DLD1 (cell line): ENCODE results near the gene NOS1AP.

ENCODE experiments used
- in situ Hi-C: cut with HindIII; loops from 2 replicates; pipeline ENCODE4 v1.10.0; 2017; ENCODE audit warnings: low sequenced_read_pairs

NOS1AP gene

DNA sequence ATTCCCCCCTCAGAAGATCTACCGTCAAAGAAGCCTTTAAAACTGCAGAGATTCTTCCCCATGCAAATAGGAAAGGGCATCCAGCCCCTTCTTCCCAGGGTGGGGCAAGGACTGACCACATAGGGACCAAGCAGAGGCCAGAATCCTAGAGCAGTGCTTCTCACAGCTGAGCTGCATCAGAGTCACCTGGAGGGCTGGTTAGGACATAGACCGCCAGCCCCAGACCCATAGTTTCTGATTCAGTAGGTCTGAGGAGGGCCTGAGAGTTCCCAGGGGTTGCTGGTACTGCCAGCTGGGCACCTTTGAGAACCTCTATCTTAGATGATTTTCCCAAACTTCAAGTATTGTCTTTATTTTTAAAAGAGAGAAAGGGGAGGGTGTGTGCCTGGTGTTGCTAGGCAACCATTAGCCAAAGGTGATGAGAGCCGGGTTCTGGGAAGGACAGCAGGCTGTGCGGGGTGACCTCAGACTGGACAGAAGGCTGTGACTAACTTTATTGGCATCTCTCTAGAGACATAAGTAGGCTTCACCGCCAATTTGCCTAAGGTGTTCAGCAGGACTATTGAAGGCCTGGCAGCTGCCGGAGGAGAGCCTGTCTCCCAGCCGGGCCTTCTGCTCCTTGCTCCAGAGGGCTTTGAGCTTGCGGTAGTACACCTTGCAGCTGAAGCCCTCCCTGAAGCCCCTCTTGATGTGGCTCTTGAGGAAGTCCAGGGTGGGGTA, 304.2 kb downstream of the NOS1AP start:
- in situ Hi-C loops: no loop called here

DNA sequence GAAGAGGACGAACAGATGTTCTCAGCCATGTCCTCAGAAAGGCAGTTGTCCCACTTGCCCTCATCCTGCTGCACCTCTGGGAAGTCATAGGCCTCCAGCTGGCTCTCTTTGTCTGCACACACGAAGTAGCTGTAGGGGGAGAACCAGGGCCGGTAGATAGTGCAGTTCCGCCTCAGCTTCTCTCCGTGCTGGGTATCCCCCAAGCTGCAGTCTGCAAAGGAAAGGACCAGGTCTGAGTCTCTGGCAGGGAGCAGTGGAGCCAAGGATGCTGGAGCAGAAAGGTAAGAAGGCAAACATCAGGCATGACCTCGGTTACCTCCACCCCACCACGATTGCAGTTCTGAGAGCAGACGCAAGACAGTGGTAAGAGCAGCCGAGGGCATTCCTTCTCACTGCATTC, 304.9 kb downstream of the NOS1AP start:
- in situ Hi-C loops: no loop called here

DNA sequence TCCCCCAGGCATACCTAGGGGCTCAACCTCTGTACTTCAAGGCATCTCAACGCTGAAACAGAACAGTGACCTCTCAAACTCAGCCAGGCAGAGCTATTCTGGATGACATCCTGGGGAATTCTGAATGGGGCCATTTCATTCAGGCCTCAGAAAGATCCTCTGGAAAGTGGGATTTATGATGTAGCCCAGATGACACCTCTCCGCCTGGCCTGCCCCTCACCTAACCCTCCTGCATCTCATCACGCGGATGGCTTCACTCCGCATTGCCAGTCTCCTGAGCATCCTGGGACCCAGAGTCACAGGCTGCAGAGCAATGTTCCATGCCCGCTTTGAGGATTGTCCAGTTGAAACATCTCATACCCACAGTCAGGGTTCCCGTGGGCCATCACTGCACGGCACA, 306.0 kb downstream of the NOS1AP start:
- in situ Hi-C loops: loop anchor here (25.0 kb wide), 1 partner anchor 163 kb away; no protein-coding TSS in a partner anchor

DNA sequence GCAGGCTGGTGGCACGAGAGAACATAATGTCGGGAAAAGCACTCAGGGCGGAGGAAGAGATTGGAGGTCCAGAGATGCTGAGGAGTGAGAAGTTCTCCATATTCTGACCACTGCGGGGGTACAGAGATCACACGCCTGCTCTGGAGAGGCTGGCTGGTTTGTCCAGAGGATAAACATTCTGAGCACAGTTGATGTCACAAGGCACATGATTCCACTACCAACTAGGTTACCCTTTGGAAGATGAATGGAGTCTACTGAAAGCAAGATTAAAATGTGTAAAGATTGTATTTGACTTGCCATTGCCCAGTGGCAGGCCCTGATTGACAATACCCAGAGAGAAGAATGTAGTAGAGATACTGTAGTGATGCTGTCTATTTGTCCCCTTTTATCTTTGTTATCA, 307.2 kb downstream of the NOS1AP start, which contains the start of gene SPATA46:
TSS of gene SPATA46 (minus strand) at position 164 of the 400 bp plus-strand sequence. CDS start at position 100, 64 bp downstream.
- in situ Hi-C loops: loop anchor here (25.0 kb wide), 1 partner anchor 164 kb away; no protein-coding TSS in a partner anchor

DNA sequence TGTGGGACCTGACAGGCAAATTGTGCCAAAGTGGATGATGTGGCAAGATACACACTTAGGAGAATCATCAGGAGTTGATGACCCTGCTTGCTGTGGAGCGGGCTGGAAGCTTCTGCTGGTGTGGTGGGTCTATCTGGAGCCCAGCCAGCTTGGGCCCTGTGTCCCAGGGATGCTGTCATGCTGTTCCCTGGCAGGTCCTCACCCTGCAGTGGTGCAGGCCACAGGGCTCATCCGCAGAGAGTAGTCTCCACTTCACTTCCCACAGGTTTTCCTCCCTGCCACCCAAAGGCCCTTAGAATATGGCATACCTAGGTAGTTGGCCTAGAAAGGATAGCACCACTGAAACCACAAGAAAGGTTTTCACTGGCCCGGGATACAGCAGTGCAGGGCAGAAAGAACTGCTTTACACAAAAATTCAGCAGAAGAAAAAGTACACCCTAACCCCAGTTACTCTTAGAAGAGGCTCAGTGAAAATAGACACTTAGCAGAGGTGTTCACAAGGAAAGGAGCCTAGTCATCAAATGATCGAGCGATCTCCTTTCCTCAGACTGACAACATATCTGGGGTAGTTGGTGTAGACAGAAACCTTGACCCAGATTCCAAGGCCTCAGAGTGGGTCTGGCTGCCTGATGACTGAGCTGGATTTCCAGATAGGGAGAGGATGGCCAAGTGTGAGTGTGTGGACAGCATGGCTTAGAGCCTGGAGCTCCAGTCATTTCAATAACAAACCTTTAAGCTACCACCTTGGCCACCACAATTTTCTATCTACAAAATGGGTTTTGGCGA, 310.8 kb downstream of the NOS1AP start:
- in situ Hi-C loops: loop anchor here (10.0 to 25.0 kb wide), 2 partner anchors 168 to 335 kb away; no protein-coding TSS in a partner anchor

DNA sequence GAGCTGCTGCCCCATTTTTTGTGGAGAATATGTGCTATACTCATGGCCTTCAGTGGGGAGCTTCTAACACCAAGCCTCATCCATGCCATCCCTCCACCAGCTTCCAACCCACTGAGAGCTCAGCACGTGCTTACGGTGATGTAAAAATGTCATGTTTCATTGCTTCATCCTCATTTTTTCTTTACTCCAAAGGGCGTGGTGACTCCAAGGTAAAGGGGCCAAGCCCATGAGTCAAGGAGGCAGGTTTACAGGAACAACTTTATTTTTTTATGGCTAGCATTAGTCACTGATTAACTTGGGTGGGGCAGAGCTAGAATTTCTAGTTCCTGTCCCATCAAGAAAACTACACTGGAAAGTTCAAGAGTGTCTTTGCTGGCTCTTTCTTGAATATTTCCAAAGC, 311.9 kb downstream of the NOS1AP start, which contains the start of gene C1orf226:
TSS of gene C1orf226 (plus strand) at position 346 of the 400 bp plus-strand sequence. CDS start 174 bp downstream, outside the sequence.
- in situ Hi-C loops: loop anchor here (10.0 to 25.0 kb wide), 2 partner anchors 169 to 337 kb away; no protein-coding TSS in a partner anchor

DNA sequence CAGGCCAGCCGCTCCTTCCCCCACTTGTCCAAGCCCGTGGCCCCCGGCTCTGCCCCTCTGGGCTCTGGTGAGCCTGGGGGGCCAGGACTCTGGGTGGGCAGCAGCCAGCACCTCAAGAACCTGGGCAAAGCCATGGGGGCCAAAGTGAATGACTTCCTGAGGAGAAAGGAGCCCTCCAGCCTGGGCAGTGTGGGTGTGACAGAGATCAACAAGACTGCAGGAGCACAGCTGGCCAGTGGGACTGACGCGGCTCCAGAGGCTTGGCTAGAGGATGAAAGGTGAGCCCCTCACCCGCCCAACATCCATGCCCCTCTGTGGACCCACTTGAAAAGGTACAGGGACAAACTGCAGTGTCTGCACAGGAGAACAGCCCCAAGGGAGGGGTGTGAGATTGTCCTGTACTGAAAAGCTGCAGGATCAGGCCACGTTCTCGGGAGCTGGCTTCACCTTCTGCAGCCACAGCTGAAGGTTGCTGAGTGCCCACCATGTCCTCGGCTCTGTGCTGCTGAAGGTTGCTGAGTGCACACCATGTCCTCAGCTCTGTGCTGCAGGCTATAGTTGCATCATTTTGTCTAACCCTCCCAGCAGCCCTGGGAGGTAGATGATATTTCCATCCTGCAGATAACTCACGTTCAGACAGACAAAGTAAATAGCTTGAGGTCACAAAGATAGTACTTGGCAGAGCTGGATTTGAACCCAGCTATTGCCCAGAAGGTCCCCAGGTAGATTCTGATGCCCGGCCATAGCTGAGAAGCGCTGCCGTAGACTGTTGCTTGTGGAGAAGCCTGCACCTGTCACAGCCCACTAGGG, 312.7 kb downstream of the NOS1AP start:
- in situ Hi-C loops: loop anchor here (10.0 to 25.0 kb wide), 2 partner anchors 170 to 337 kb away; no protein-coding TSS in a partner anchor

DNA sequence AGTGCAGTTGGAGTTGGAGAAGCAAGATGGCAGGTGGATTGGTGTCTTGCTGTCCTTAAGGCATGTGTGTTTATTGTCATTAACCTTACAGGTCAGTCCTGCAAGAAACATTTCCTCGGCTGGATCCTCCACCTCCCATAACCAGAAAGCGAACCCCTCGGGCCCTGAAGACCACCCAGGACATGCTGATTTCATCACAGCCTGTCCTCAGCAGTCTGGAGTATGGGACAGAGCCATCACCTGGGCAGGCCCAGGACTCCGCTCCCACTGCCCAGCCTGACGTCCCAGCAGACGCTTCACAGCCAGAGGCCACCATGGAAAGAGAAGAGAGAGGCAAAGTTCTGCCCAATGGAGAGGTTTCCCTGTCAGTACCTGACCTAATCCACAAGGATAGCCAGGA, 313.6 kb downstream of the NOS1AP start:
- in situ Hi-C loops: loop anchor here (10.0 to 25.0 kb wide), 2 partner anchors 171 to 338 kb away; no protein-coding TSS in a partner anchor

DNA sequence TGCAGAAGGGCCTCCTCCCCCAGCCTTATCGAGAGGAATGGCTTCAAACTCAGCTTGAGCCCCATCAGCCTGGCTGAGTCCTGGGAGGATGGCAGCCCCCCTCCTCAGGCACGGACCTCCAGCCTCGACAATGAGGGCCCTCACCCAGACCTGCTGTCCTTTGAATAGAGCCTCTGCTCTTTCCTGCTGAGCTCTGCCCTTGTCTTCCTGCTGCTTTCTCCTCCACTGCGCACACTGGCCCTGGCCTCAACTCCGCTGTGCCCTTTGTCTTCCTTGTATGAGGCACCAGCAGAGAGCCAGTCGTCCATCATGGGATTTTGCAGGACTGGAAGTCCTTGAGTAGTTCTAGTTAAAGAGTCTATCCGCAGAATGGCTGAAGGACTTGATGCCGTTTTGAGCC, 314.0 kb downstream of the NOS1AP start:
- in situ Hi-C loops: loop anchor here (10.0 to 25.0 kb wide), 2 partner anchors 171 to 339 kb away; no protein-coding TSS in a partner anchor

DNA sequence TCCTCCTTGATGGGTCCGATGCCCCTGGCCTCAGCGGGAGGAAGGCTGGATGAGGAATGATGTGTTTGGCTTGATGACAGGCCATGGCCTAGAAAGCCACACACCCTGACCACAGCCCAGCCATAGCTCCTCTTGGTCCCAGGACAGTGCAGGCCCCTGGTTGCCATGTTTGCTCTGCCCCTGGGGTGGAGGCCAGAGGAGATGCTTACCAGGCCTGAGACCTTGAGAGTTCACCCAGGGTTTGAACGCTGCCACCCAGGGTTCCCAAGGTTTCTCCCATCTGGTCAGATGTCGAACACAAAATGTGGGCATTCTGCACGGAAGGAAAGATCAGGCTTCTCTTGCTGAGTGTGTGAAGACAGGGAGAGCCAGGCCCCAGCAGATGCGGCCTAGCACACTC, 314.6 kb downstream of the NOS1AP start:
- in situ Hi-C loops: loop anchor here (10.0 to 25.0 kb wide), 2 partner anchors 172 to 339 kb away; no protein-coding TSS in a partner anchor

DNA sequence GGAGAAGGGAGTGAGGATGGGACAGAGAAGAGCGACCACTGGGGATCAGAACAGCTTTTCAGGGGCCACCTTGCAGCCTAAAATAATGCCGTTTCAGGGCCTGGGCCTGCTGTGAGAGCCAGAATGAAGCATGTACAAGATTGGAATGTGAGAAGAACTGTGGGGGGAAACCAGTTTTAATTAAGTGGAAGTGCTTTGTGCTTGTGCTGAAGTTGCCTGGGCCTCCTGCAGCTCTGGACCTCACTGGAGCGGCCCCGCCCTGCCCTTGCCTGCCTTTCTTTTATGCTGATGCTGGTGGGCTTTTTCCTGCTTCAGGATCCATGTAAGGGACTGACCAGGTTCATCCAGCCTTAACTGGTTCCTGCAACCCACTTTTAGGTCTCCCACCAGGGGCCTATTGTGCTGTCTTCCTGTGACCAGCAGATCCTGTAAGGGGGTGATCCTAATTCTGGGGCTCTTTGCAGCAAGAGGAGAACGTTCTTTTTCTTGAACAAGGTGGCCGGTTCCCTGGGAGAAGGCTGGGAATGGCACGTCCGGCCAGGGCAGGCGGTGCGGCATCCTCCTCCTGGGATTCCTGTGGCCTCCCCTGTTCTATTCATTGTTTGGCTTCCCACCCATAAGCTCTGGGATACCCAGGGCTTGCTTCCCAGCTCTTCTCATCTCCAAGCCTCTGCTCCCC, 315.2 kb downstream of the NOS1AP start:
- in situ Hi-C loops: loop anchor here (10.0 to 25.0 kb wide), 2 partner anchors 172 to 340 kb away; no protein-coding TSS in a partner anchor

DNA sequence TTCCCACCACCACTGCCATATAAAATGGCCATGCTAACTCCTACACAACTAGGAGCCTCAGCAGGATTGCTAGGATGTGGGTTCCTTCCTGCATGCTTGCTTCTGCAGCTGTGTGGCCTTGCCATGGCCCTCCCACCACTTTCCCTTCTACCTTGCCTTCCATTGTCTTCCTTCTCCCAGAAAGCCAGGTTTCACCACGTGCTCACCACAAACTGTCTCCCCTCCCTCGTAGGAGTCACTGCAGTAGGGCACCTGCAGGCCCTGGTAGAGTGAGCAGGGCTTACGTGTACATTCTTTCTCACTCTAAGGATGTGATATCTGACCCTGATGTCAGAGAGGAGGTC, 315.8 kb downstream of the NOS1AP start:
- in situ Hi-C loops: loop anchor here (10.0 to 25.0 kb wide), 2 partner anchors 173 to 340 kb away; no protein-coding TSS in a partner anchor

DNA sequence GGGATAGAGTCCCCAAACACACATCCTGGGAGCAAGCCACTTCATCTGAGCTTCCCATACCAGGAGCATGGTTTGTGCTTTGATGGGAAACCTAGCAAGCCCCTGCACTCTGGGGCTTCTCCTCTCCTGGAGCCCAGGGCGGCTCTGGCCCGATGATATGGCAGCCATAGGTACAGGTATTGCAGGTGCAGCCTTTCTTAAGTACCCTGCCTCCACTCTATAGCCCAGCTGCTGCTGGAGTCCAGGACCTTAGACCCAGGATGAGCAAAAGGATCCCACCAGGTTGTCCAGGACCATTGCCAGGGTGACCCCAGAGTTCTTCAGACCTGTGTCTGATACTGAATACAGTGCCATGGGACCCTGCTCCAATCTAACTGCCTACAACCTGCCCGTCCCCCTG, 316.2 kb downstream of the NOS1AP start:
- in situ Hi-C loops: loop anchor here (10.0 to 25.0 kb wide), 2 partner anchors 173 to 341 kb away; no protein-coding TSS in a partner anchor

DNA sequence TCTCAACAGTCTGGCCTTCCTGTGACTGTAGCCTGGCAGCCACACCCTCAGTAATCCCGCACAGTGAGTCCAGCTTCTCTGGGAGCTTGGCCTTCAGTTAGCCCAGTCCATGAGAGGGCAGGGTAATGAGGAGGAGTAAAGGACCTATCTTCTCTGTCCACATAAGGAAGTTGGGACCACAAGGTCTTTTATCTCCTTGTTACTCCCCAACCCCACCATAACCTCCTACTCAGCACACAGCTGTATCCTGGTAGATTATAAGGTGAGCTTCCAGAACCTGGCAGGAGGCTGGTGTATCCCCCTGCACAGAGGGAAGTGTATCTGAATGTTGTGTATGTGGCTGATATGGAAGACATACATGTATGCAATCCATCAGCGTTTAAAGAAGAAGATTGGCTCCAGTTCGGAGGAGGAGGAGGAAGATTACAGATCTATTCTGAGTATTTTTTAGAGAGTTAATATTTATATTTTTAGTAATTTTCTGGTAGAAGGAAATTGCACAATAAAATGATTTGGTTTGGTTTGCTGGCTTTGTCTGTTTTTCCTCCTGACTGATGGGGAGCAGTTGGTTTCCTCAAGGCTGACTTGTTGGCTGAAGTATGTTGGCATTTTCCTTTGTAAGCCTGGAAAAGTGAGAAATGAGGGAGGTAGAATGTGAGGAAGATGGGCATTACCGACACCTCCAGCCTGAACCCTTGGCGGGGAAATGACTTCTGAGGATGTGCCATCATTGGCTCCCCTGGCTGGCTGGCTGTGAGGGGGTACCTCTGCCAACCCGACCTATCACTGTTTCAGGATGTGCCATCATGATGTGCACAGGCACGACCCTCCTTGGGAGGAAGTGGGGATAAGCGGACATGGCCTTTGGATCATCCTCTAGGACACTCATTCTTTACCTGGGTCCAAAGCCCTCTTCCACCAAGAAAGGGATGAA, 317.1 kb downstream of the NOS1AP start:
- in situ Hi-C loops: loop anchor here (10.0 to 25.0 kb wide), 2 partner anchors 174 to 342 kb away; no protein-coding TSS in a partner anchor

DNA sequence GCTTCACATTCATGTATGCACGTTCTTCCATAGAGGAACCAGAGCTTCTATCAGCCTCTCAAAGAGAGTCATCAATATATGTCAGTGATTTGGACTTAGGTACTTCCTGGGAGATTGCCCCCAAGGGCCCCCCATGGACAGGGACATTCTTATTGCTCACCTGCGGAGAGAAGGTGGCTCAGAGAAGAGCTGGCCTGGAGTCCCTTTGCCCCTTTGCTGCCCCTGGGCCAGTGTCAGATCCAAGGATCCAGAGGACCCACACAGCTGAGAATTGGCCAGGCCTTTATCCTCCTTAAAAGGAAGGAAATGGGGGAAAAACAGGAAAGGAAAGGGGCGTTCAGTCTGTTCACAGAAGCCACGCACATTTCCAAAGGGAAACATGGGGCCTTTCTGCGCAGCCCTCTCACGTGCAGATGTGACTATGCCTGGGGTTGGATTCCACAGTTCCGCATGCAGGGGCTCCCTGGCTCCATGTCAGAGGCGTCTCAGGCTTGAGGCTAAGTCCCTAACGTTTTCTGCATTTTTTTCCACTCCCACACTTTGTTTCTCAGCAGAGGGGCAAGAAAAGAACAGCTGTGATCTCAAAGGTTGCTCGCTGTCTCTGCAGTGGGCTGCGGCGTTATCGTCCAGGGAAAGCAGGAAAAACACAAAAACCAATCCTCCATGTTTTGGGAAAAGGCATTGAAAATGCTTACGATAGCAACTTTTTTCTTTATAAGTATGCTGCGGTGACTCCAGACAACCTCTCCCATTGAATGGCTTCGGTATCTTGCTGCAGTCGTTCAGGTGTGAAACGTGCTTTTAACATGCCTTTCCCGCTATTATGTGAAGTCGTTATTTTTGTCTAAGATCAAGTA, 318.0 kb downstream of the NOS1AP start:
- in situ Hi-C loops: loop anchor here (10.0 to 25.0 kb wide), 2 partner anchors 175 to 343 kb away; no protein-coding TSS in a partner anchor

DNA sequence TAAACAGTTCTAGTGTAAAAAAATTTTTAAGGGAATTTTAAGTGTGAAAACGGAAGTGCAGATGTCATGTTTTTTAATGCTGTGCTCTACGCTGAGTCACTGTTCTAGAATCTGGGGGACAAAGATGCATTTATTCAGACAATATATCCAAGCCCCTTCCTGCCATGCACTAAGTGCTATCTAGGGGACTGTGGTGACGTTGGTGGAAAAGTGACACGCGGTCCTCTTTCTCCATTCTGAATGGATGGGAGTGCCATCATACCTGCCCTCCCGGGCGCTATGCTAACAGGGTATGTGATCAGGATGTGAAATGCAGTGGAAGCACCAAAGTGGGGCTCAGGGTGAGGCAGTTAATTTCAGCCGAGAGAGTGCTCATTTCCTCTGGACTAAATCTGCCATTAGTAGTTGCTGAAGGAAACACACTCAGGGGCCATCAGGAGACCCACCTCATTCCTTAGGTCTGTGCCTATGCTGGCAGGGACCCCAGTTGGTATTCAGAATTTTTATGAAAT, 318.6 kb downstream of the NOS1AP start:
- in situ Hi-C loops: loop anchor here (10.0 to 25.0 kb wide), 2 partner anchors 176 to 343 kb away; no protein-coding TSS in a partner anchor

DNA sequence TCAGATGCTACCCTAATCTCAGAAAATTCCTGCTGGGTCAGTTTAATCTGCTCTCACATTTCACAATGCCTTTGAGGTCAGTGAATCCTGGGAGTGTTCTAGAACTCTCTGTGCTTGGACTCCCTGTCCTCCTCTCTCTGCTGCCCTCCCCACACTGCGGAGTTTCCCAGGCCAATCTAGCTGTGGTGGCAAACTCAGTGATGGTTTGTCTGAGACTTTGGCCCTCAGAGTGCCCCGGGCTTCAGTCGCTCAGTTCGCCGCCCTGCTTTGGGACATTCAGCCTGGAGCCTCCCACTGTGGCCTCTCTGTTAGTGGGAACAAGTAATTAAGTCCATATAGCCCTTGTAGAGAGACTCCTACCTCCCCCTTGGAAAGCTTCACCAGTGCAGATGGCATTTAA, 319.1 kb downstream of the NOS1AP start:
- in situ Hi-C loops: loop anchor here (10.0 to 25.0 kb wide), 2 partner anchors 176 to 344 kb away; no protein-coding TSS in a partner anchor
